NOMO-1 treated with dmso at 0.1 percent for 144 hours (cell line): Measurements from ENCODE around the gene CHCHD3.

Source experiments
- DNase-seq: peaks from one replicate; lab custom pipeline; 2025; ENCODE audit not compliant: unreplicated experiment; lab: John Stamatoyannopoulos, UW

Gene CHCHD3

GRCh38 chr7:132869166-132869861 is 212.6 kb downstream of the CHCHD3 start:
- peak; percentile 6 for DNase-seq

DNA sequence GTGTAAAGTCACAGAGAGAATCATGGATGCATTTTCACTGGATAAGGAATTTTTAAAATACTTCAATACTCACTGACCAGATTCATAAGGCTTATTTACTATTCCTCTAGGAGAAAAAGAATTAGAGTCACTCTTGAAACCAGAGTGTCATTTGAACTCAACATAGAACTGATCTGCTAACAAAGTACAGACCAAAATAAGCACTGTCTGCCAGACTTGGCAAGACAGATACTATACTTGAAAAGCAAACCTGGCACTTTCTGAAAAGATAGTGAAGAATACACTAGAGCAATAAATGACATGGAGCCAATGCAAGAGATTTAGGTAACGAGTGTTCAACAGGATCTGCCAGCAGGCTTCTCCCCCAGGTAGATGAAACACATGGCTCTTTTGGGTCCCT is 215.3 kb downstream of the CHCHD3 start:
- DNase-seq: no peak

- DNase-seq: no peak
Measured at GRCh38 chr7:132866144-132866531, 215.8 kb downstream of the CHCHD3 start.

GRCh38 chr7:132865366-132866143 is 216.3 kb downstream of the CHCHD3 start:
- no peak for DNase-seq

DNA sequence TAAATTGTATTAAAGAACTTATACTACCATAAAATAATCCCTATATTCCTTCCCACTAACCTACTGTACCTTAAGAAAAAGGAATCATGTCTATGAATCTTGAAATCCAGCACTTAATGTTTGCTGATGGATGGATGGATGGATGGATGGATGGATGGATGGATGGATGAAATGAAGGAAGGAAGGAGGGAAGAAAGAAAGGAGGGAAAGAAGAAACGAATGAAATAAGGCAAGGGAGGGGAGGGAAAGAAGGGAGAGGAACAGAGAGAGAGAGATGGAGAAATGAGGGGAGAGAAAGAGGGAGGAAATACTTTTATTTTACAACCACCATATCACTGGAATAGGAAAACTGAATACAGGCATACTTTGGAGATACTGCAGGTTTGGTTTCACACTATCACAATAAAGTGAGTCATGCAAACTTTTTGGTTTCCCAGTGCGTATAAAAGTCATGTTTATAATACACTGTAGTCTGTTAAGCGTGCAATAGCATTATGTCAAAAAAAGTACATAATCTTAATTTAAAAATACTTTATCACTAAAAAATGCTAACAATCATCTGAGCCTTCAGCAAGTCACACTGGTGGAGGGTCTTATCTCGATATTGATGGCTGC is 219.8 kb downstream of the CHCHD3 start:
- DNase-seq: no peak

DNA sequence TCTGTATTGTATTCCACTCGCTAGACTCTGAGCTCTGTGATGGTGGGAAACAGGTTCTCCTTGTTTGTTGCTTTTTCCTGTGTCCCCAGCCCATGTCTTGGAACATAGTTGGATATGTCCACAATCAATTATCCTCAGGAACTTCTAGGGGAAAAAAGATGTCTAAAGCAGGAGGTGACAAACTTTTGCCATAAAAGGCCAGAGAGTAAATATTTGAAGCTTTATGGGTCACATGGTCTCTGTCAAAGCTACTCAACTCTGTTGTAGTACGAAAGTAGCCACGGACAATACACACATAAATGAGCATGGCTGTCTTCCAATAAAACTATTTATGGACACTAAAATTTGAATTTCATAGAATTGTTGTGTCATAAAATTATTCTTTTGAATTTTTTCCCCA is 220.5 kb downstream of the CHCHD3 start:
- DNase-seq: no peak

GRCh38 chr7:132859199-132859598 is 222.7 kb downstream of the CHCHD3 start:
- no peak for DNase-seq

DNA sequence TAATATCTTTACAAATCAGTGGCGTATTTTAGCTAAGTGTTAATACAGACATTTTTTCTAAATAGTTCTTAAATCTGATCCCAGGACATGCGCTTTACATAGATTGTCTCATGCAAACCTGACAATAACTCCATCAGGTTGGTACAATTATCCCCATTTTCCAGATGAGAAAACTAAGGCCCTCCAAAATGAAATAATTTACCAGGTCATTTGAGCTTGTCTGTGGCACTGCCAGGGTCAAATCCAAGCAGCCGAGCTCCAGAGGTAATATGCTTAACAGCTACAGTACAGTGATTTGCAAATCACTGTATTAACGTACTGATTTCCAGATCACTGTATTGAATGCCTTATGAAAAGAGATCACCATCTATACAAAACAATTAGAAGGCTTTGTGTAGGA is 223.1 kb downstream of the CHCHD3 start:
- no peak for DNase-seq

DNA sequence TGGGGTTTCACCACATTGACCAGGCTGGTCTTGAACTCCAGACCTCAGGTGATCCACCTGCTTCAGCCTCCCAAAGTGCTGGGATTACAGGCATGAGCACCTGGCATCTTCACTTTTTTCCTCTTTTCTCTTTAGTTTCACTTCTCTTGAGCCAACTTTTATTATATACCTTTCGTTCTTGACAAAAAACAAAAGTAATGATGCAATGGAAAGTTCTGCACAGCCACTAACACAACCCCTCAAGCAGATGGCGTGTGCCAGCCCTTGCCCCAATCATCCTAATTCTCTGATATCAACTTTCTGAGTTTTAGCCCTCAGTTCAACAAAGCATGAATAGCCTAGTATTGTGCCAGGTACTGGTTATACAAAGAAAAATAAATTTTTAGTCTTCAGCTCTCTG is 223.6 kb downstream of the CHCHD3 start:
- DNase-seq: no peak

DNA sequence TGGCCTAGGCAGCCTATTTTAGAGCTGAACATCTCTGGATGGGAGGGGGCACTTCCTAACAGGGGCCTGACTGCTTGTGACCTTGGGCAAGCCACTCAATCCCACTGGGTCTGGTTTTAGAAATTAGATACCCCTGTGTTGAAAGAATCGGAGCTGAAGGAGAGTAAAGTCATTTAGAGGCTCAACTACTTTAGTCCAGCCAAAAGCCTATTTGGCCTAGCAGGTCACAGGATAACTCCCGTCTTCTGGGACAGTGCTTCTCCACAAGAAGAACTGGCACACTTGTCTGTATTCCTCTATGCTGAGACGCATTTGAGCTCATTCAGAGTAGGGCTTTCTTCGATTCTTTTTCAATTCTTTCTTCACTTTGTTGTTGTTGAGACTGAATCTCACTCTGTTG is 224.2 kb downstream of the CHCHD3 start:
- DNase-seq: no peak

DNA sequence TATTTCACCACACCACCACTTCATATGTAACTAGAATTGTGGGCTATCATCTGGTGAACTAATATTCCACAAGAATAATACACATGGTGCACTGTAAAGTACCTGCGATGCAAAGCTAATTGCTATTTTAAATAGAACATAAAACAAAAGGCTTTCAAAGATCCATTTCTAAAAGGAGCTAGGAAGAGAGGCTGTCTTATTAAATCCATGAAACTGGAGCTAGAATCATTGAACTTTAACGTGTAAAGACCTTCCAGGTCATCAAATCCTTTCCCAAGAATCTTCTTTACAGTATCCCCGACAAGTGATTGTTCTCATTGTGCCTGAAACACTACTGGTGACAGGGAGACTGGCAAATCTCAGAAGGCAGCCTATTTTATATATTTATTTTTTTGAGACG is 224.9 kb downstream of the CHCHD3 start:
- DNase-seq: no peak

DNA sequence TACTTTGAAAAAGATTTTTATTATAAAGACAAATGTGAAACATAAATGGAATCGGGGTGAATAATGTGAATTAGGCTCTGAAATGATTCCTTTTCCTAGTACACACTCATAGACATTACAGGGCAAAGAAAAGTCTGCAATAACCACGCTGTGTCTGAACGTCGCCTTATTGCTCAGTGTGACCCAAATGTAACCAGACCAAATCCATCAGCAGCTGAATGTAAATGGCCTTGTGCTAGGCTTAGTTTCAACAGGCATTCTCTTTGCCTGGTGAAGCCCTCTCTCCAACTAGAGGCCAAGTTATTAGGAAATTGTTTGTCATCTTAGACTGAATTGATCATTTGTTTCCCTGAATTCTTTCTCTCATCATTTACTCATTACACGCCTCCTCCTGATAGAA is 225.5 kb downstream of the CHCHD3 start:
- DNase-seq: no peak

DNA sequence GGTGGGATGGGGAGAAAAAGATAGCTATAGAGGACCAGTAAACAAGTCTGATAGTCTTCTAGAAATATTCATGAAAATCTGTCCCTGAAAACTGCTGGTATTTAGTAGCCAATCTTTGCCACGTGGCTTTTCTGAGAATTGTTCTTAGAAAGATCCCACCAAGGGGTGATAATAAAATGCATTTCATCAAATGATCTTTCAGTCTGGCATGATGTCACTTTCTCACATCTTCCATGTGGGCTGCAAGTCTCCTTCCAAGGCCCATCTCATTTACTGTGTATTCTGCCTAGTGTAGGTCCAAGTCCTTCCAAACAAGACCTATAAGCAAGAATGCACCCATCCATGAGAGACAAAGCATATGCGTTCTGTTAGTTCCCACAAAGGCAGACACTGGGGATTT is 226.0 kb downstream of the CHCHD3 start:
- DNase-seq: no peak

DNA sequence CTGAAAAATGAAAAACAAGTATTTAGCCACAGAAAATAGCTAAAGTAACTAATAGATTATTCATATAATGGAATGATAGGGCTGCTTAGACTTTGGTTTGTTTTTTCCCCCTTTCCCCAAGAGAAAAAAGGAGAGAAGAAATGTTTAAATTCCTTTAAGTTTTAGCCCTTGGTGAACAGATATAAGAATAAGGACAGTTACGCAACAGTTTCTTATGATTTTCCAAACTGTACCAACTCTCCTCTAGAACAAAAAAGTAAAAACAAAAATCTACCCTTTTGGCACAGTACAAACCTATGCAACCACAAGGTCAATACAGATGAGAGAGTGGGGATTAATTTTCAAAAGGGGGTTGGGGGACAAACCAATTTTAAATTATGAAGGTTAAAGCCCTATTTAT is 227.7 kb downstream of the CHCHD3 start:
- DNase-seq: no peak

- DNase-seq: no peak
Measured at GRCh38 chr7:132847376-132847775, 234.5 kb downstream of the CHCHD3 start.

- no peak for DNase-seq
Measured at GRCh38 chr7:132846086-132846485, 235.8 kb downstream of the CHCHD3 start.

- DNase-seq: no peak
Measured at GRCh38 chr7:132842478-132842877, 239.4 kb downstream of the CHCHD3 start.

- DNase-seq: no peak
Measured at GRCh38 chr7:132840199-132840598, 241.7 kb downstream of the CHCHD3 start.

DNA sequence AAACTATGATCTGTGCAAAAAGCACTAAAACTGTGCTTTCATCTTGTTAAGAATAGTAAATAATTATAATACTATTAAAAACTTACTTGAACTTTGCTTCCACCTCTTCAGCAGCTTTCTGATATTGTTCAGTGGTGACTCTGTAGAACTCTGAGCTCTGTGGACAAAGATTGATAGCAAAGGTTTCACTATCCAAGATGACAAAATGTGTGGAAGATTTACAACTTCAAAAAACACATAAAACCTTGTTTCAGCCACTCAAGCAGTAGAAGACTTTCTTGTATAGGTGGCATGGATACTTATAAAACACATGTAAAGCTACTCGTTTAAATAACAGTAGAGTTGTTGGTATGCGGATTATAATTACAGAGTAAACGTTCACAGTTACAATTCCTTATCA is 243.6 kb downstream of the CHCHD3 start:
- no peak for DNase-seq

DNA sequence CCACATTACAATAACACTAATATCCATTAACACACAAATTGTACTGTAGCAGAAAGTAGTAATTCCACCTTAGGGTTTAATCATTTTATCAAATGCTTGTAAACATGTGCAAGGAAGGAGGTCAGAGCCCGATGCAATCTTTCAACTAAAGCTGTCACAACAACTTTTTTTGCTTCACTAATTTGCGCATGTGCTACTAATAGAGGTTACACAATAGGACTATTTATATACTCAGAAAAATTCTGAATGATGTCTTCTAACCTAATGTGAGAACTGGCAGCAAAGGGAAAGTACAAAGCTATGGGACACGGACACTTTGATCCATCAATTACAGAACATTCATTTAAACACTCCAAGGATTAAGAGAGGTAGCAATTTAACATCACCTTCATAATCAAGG is 244.4 kb downstream of the CHCHD3 start:
- no peak for DNase-seq

GRCh38 chr7:132836746-132837145 is 245.1 kb downstream of the CHCHD3 start:
- DNase-seq: no peak

DNA sequence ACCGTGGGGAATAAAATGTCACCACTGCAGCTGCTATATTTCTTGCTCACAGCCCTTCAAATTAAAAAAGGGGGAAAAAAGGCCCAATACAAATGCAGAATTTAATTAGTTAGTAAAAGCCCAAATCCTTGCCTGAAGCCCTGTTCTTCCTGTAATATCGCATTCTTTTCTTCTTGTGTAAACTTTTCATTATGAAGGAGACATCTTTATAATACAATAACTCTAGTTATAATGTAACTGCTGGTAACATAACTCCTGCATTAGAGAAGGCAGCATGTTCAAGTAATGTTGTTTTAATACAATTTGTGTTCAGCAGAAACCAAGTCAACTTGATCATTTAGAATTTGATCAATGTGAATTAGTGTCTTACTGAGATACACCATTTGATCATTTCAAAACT is 250.9 kb downstream of the CHCHD3 start:
- no peak for DNase-seq
